GM21528 (cell line): ENCODE results near the gene PRR5L.

ENCODE experiments used
- ATAC-seq: cut with Tn5 transposase; IDR thresholded peaks from one replicate; pipeline ENCODE4 v1.9.1; 2021; ENCODE audit warnings: mild to moderate bottlenecking, moderate library complexity; ENCODE audit not compliant: unreplicated experiment, low FRiP score

PRR5L gene

GRCh38 chr11:36375353-36376008 lies 79.4 kb downstream of the PRR5L start:
- ATAC-seq: no peak

GRCh38 chr11:36376009-36376887 lies 80.2 kb downstream of the PRR5L start:
- no peak for ATAC-seq

- peak; percentile 58 for ATAC-seq
Measured at GRCh38 chr11:36376888-36377758, 81.0 kb downstream of the PRR5L start.

GRCh38 chr11:36377759-36378564 lies 81.9 kb downstream of the PRR5L start:
- peak; percentile 16 for ATAC-seq

GRCh38 chr11:36379653-36380052 lies 83.6 kb downstream of the PRR5L start:
- no peak for ATAC-seq

- ATAC-seq: no peak
Measured at GRCh38 chr11:36380296-36381014, 84.4 kb downstream of the PRR5L start.

GRCh38 chr11:36381015-36381360 lies 84.9 kb downstream of the PRR5L start:
- ATAC-seq: no peak

- no peak for ATAC-seq
Measured at GRCh38 chr11:36383195-36383594, 87.1 kb downstream of the PRR5L start.

GRCh38 chr11:36385121-36385970 lies 89.3 kb downstream of the PRR5L start:
- ATAC-seq: no peak

GRCh38 chr11:36386411-36386810 lies 90.3 kb downstream of the PRR5L start:
- no peak for ATAC-seq

- ATAC-seq: no peak
Measured at GRCh38 chr11:36388071-36388470, 92.0 kb downstream of the PRR5L start.

GRCh38 chr11:36388951-36389350 lies 92.9 kb downstream of the PRR5L start:
- no peak for ATAC-seq

GRCh38 chr11:36389811-36390210 lies 93.7 kb downstream of the PRR5L start:
- no peak for ATAC-seq

GRCh38 chr11:36390963-36391471 lies 94.9 kb downstream of the PRR5L start:
- ATAC-seq: no peak

- no peak for ATAC-seq
Measured at GRCh38 chr11:36392196-36392595, 96.1 kb downstream of the PRR5L start.

GRCh38 chr11:36394056-36394455 lies 98.0 kb downstream of the PRR5L start:
- ATAC-seq: no peak

- no peak for ATAC-seq
Measured at GRCh38 chr11:36394926-36395325, 98.8 kb downstream of the PRR5L start.

GRCh38 chr11:36395978-36396736 lies 100.1 kb downstream of the PRR5L start:
- no peak for ATAC-seq
